Nephron (organoid): ENCODE data around the gene SLFN12.
"Not testable (repeated sequence)": the region's sequence is repeated elsewhere in the genome, so short reads cannot be mapped to it uniquely, and the experiment has no call there.

Experiments
- H3K27ac Mint-ChIP-seq, 3 experiments: 2 replicates each; pipeline ENCODE4 v1.8.0; 2020; ENCODE audit warnings: mixed read lengths in 3 of 3, mild to moderate bottlenecking in 2 of 3, moderate library complexity in 1 of 3
- H3K27me3 Mint-ChIP-seq: 2 replicates; pipeline ENCODE4 v1.8.0; 2021; ENCODE audit warnings: low read depth, mild to moderate bottlenecking, moderate library complexity, mixed read lengths
- H3K36me3 Mint-ChIP-seq: 2 replicates; pipeline ENCODE4 v1.8.0; 2020; ENCODE audit warnings: low read depth, mixed read lengths
- H3K4me1 Mint-ChIP-seq: 2 replicates; pipeline ENCODE4 v1.8.0; 2020; ENCODE audit warnings: mixed read lengths
- H3K4me3 Mint-ChIP-seq, 3 experiments: 2 replicates each; pipeline ENCODE4 v1.8.0; 2020; ENCODE audit warnings: mild to moderate bottlenecking in 3 of 3, mixed read lengths in 3 of 3, moderate library complexity in 2 of 3
- H3K9me3 Mint-ChIP-seq: 2 replicates; pipeline ENCODE4 v1.8.0; 2020; ENCODE audit warnings: mixed read lengths
- CTCF ChIP-seq, 3 experiments: fragments of 200-600 bp; sonication (generic); IDR thresholded peaks; one replicate each; pipeline ENCODE4 v1.5.0; 2021; ENCODE audit warnings: antibody characterized with exemption in 3 of 3; ENCODE audit not compliant: unreplicated experiment in 3 of 3

The SLFN12 gene

GRCh38 chr17:35406568-35406967, 25.7 kb downstream of the SLFN12 start:
- TF ChIP-seq CTCF (IDR thresholded peaks at IDR 0.05; ENCODE audit: unreplicated experiment in 3 of 3) = no peak
- H3K4me3 Mint-ChIP-seq = no peak overlapping the region
- H3K27ac Mint-ChIP-seq = no peak overlapping the region
- no peaks in the 10 kb centered on the region for H3K36me3 Mint-ChIP-seq
- no peaks in the 10 kb centered on the region for H3K4me1 Mint-ChIP-seq
- no peaks in the 10 kb centered on the region for H3K27me3 Mint-ChIP-seq
- no peaks in the 10 kb centered on the region for H3K9me3 Mint-ChIP-seq

GRCh38 chr17:35404360-35404759, 27.9 kb downstream of the SLFN12 start:
- no peak for TF ChIP-seq CTCF (IDR thresholded peaks at IDR 0.05; ENCODE audit: unreplicated experiment in 3 of 3)
- H3K27ac Mint-ChIP-seq = no peak overlapping the region
- H3K4me3 Mint-ChIP-seq = no peak overlapping the region
- H3K27me3 Mint-ChIP-seq = peaks cover 4% of the 10 kb centered on the region
- H3K9me3 Mint-ChIP-seq = peaks cover 8% of the 10 kb centered on the region
- no peaks in the 10 kb centered on the region for H3K36me3 Mint-ChIP-seq
- H3K4me1 Mint-ChIP-seq = no peaks in the 10 kb centered on the region

- not testable (repeated sequence) for H3K36me3 Mint-ChIP-seq, H3K9me3 Mint-ChIP-seq, H3K27me3 Mint-ChIP-seq, H3K27ac Mint-ChIP-seq, H3K4me1 Mint-ChIP-seq, H3K4me3 Mint-ChIP-seq
Measured at GRCh38 chr17:35393783-35394182, 38.5 kb downstream of the SLFN12 start.

- Mint-ChIP-seq H3K4me1 (no peaks in the 10 kb centered on the region), H3K27ac (no peak overlapping the region), H3K4me3 (no peak overlapping the region), H3K36me3 (peaks cover 4% of the 10 kb centered on the region), H3K27me3 (peaks cover 26% of the 10 kb centered on the region), H3K9me3 (peaks cover 9% of the 10 kb centered on the region)
- TF ChIP-seq CTCF (IDR thresholded peaks at IDR 0.05; ENCODE audit: unreplicated experiment in 3 of 3) = no peak
Measured at GRCh38 chr17:35390663-35391062, 41.6 kb downstream of the SLFN12 start.

- H3K9me3 Mint-ChIP-seq = peaks cover 9% of the 10 kb centered on the region
- TF ChIP-seq CTCF (IDR thresholded peaks at IDR 0.05; ENCODE audit: unreplicated experiment in 3 of 3) = no peak
- no peaks in the 10 kb centered on the region for H3K4me1 Mint-ChIP-seq
- H3K36me3 Mint-ChIP-seq = peaks cover 4% of the 10 kb centered on the region
- peaks cover 28% of the 10 kb centered on the region for H3K27me3 Mint-ChIP-seq
- no peak overlapping the region for H3K27ac Mint-ChIP-seq
- H3K4me3 Mint-ChIP-seq = no peak overlapping the region
Measured at GRCh38 chr17:35390156-35390555, 42.1 kb downstream of the SLFN12 start.

- Mint-ChIP-seq H3K9me3 (peaks cover 15% of the 10 kb centered on the region), H3K4me1 (no peaks in the 10 kb centered on the region), H3K36me3 (no peaks in the 10 kb centered on the region), H3K27me3 (peaks cover 28% of the 10 kb centered on the region), H3K27ac (no peak overlapping the region), H3K4me3 (no peak overlapping the region)
- no peak for TF ChIP-seq CTCF (IDR thresholded peaks at IDR 0.05; ENCODE audit: unreplicated experiment in 3 of 3)
Measured at GRCh38 chr17:35387496-35387895, 44.8 kb downstream of the SLFN12 start.
